Stimulated activated CD4-positive, alpha-beta T cell treated with anti-CD3 and anti-CD28 coated beads, Interleukin-1b, Interleukin-23, amount 100 ng/mL, for 1 hour (primary cell): ENCODE results near the gene CCDC159.
"Not testable (repeated sequence)": the region's sequence is repeated elsewhere in the genome, so short reads cannot be mapped to it uniquely, and the experiment has no call there.

Experiments
- DNase-seq, 2 donors: peaks; one replicate each; pipeline ENCODE4 v3.0.0-alpha.2; 2020; ENCODE audit warnings: low read depth in 2 of 2

The CCDC159 gene

GRCh38 chr19:11338121-11338520 lies 8.2 kb upstream of the CCDC159 start:
- no peak for DNase-seq

GRCh38 chr19:11338569-11339253 lies 7.6 kb upstream of the CCDC159 start:
- DNase-seq: no peak

- DNase-seq: peak; percentile 56 to 63
These were observed 6.8 kb upstream of the CCDC159 start, which contains the start of gene RAB3D for GRCh38 chr19:11339254-11340098. RAB3D (minus strand) TSS chr19:11339657; CDS start chr19:11337399, 2,258 bp downstream.

GRCh38 chr19:11340099-11340467 lies 6.2 kb upstream of the CCDC159 start:
- DNase-seq: not testable (repeated sequence)

- DNase-seq: no peak
These were observed 3.9 kb upstream of the CCDC159 start for GRCh38 chr19:11342429-11342828.

- no peak for DNase-seq
These were observed 1.1 kb upstream of the CCDC159 start for GRCh38 chr19:11345122-11345803.

- DNase-seq: no peak
These were observed 1.3 kb downstream of the CCDC159 start for GRCh38 chr19:11347546-11348039.

GRCh38 chr19:11349171-11349570 lies 2.9 kb downstream of the CCDC159 start:
- no peak for DNase-seq

GRCh38 chr19:11354102-11354501 lies 7.8 kb downstream of the CCDC159 start:
- not testable (repeated sequence) for DNase-seq

GRCh38 chr19:11355160-11356073 lies 9.1 kb downstream of the CCDC159 start, which contains the start of gene PLPPR2:
PLPPR2 (plus strand) TSS chr19:11355432; CDS start chr19:11357674, 2,242 bp downstream.
- DNase-seq: peak; percentile 57 to 77

GRCh38 chr19:11356074-11356397 lies 9.7 kb downstream of the CCDC159 start:
- no peak for DNase-seq

GRCh38 chr19:11356676-11357550 lies 10.6 kb downstream of the CCDC159 start:
- DNase-seq: no peak

- no peak for DNase-seq
These were observed 13.1 kb downstream of the CCDC159 start for GRCh38 chr19:11359421-11359820.

- DNase-seq: no peak
These were observed 14.9 kb downstream of the CCDC159 start for GRCh38 chr19:11361037-11361770.

- DNase-seq: no peak
These were observed 15.7 kb downstream of the CCDC159 start for GRCh38 chr19:11361771-11362731.

GRCh38 chr19:11363881-11364280 lies 17.6 kb downstream of the CCDC159 start:
- DNase-seq: no peak

GRCh38 chr19:11364296-11364904 lies 18.1 kb downstream of the CCDC159 start:
- no peak for DNase-seq

GRCh38 chr19:11364935-11365334 lies 18.6 kb downstream of the CCDC159 start:
- no peak for DNase-seq
